ENCODE results near the gene RNF182.
"Not testable (repeated sequence)": the region's sequence is repeated elsewhere in the genome, so short reads cannot be mapped to it uniquely, and the experiment has no call there.

Gene RNF182

DNA sequence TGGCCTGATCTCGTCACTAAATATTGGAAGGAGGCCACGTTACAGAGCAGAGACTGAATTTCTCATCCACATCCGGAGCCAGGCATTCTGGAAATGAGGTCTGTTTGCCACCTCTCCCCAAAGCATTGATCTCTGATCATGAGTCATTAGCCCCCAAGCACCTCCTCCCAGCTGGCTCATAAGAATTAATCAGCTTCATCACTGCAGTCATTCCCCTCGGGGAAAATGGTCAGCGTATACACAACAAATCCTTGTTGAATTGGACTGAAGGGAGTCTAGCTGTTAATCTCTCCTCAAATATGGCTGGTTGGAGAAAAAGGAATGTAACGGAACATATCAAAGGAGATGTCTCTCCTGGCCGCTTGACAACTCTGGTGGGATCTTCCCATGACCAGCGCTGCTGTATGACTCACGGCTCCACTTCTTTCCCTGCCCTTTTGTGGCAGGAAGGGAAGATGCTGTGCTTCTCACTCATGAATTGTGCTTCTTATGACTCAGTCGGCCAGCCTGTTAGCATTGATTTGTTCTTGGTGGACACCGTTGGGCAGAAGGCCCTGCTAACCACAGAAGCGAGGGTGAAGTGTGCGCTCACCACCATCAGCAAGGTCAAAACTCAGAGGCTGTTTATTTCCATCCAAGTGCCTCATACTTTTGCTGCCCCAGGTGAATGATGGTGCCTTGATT lies 76.7 kb downstream of the RNF182 start:
- no peak for DNase-seq (ENCODE audit: low read depth in 2 of 2)

DNA sequence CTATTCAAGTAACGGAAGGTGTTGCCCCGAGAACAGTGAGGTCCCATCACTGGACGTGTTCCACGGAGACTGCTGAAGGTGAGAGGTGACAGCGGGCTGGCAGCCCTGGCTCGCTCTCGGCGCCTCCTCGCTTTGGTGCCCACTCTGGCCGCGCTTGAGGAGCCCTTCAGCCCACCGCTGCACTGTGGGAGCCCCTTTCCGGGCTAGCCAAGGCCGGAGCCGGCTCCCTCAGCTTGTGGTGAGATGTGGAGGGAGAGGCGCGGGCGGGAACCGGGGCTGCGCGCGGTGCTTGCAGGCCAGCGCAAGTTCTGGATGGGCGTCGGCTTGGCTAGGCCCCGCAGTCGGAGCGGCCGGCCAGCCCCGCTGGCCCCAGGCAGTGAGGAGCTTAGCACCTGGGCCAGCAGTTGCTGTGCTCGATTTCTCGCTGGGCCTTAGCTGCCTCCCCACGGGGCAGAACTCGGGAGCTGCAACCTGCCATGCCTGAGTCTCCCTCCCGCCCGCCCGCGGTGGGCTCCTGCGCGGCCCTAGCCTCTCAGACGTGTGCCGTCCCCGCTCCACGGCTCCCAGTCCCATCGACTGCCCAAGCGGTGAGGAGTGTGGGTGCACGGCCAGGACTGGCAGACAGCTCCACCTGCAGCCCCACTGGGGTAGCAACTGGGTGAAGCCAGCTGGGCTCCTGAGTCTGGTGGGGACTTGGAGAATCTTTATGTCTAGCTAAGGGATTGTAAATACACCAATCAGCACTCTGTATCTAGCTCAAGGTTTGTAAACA lies 77.6 kb downstream of the RNF182 start:
- DNase-seq (ENCODE audit: low read depth in 2 of 2), result no peak

DNA sequence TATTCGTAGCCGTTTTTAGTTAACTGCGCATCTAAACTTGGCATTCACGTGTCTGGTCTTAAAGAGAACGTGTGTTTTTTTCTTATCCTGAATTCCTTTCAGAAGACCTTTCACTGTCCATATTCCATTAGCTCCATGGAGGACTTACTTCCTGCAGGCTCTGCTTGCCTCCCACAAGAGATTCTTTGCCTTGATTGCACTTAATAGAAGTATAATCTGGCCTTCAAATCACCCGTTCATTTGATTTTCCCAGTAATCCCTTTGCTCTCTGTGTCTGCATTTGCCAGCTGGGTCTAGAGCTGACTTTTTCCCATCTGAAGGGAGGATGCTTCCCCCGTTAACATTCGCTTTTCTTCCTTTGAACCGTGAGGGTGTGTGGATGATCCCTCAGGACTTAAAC lies 79.5 kb downstream of the RNF182 start:
- DNase-seq (ENCODE audit: low read depth in 2 of 2), result no peak

GRCh38 chr6:14008809-14009208 lies 84.1 kb downstream of the RNF182 start:
- DNase-seq (ENCODE audit: low read depth in 2 of 2), result no peak

- no peak for DNase-seq (ENCODE audit: low read depth in 2 of 2)
Observed at GRCh38 chr6:14009431-14009830, 84.7 kb downstream of the RNF182 start.

- DNase-seq (ENCODE audit: low read depth in 2 of 2), result no peak
Observed at GRCh38 chr6:14010275-14010674, 85.5 kb downstream of the RNF182 start.

- no peak for DNase-seq (ENCODE audit: low read depth in 2 of 2)
Observed at GRCh38 chr6:14012313-14013030, 87.7 kb downstream of the RNF182 start.

- no peak for DNase-seq (ENCODE audit: low read depth in 2 of 2)
Observed at GRCh38 chr6:14015964-14016363, 91.2 kb downstream of the RNF182 start.

- DNase-seq (ENCODE audit: low read depth in 2 of 2), result no peak
Observed at GRCh38 chr6:14016432-14016831, 91.7 kb downstream of the RNF182 start.

GRCh38 chr6:14016935-14017625 lies 92.3 kb downstream of the RNF182 start:
- DNase-seq (ENCODE audit: low read depth in 2 of 2), result no peak

- no peak for DNase-seq (ENCODE audit: low read depth in 2 of 2)
Observed at GRCh38 chr6:14017626-14018475, 93.1 kb downstream of the RNF182 start.

- not testable (repeated sequence) for DNase-seq (ENCODE audit: low read depth in 2 of 2)
Observed at GRCh38 chr6:14018559-14018958, 93.8 kb downstream of the RNF182 start.

- no peak for DNase-seq (ENCODE audit: low read depth in 2 of 2)
Observed at GRCh38 chr6:14020551-14020950, 95.8 kb downstream of the RNF182 start.

GRCh38 chr6:14021449-14021848 lies 96.7 kb downstream of the RNF182 start:
- no peak for DNase-seq (ENCODE audit: low read depth in 2 of 2)

DNA sequence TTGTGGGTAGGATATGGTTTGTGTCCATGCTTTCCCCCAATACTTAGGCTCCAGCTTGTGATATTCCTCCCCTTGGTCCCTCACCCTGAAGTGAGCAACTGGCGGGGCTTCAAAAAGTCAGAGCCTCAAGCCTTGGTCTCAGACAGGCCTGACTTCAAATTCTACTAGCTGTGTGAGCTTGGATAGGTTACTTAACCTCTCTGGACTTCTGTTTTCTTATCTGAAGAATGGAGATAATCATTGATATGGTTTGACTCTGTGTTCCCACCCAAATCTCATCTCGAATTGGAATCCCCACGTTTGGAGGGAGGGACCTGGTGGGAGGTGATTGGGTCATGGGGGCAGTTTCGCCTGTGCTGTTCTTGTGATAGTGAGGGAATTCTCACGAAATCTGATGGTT lies 97.9 kb downstream of the RNF182 start:
- DNase-seq (ENCODE audit: low read depth in 2 of 2), result no peak

DNA sequence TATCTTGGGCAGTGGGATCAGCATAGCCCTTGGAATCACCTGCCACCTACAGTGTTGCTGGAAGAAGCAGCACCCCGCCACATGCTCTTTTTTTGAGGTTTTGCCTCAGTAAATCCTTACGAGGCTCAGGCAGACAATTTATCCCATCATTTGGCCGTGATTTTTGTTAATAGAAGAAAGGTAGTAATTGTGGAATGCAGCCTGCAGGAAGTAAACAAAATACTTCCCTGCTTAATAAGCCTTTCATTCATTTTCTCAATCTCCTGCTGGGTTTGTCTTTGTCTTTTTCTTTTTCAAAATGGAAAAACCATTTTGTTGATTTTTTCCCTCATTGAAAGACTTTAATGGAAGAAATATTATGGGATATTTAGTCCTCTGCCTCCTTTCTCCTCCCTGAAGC lies 99.1 kb downstream of the RNF182 start:
- no peak for DNase-seq (ENCODE audit: low read depth in 2 of 2)

DNA sequence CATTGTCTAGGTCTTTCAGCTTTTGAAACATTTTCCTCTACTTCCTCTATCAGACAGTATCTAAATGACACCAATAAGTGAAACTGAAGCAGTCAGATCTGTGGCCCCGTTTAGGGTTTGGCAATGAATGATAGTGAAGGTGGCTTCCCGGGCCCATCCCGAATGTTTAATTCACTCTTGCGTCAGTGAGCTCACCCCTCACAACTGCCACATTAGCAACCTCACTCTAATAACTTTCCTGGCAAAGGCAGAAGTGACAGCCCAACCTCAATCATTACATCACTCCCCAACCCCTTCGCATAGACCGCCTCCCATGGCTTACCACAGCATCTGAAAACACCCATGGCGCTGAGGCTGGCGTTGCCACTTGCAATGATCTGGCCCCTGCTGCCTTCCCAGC lies 100.4 kb downstream of the RNF182 start:
- no peak for DNase-seq (ENCODE audit: low read depth in 2 of 2)

DNA sequence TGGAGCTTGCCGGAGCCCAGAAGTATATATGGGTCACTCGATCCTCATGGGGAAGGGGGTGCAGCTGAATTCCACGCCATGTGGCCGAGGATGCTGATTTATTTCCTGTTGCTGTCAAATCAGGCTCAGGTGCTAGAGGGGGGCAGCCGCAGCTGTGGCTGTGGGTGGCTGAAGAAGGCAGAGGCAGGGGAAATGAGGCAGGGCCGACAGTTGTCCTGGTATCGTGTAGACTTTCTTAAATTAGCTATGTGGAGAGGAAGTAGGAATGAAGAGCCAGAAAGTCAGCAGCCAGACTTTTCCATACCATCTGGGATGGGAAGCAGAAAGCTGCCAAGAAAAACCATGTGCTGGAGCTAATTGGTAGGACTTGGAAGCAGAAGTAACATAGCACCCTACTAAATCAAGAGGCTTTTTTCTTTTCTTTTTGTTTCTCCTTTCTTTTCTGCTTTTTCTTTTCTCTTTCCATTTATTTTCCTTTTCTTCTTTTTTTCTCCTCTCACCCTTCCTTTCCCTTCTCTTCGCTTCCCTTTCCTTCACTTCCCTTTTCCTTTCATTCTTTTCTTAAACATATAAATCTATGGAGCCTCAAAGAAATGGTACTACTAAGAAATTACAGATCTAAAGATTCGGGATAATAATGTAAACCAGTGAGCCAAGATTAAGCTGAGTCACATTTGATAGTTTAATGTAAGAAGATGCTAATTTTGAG lies 102.2 kb downstream of the RNF182 start:
- DNase-seq (ENCODE audit: low read depth in 2 of 2), result no peak

GRCh38 chr6:14028631-14029030 lies 103.9 kb downstream of the RNF182 start:
- no peak for DNase-seq (ENCODE audit: low read depth in 2 of 2)

DNA sequence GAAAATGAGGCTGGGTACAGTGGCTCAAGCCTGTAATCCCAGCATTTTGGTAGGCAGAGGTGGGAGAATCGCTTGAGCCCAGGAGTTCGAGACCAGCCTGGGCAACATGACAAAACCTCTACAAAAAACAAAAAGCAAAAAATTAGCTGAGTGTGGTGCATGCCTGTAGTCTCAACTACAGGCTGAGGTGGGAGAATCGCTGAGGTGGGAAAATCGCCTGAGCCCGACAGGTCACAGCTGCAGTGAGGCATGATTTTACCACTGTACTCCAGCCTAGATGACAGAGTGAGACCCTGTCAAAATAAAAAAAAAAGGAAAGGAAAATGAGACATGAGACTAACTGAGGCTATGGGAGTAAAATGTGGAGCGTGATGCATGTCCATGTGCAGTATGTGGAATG lies 104.9 kb downstream of the RNF182 start:
- DNase-seq (ENCODE audit: low read depth in 2 of 2), result no peak

Measured in stimulated activated CD8-positive, alpha-beta memory T cell treated with anti-CD3 and anti-CD28 coated beads, Interleukin-2, amount 100 ng/mL, for 48 hours (primary cell).